ENCODE results near the gene DIS3L2.
"Not testable (repeated sequence)": the region's sequence is repeated elsewhere in the genome, so short reads cannot be mapped to it uniquely, and the experiment has no call there.

Gene DIS3L2

DNA sequence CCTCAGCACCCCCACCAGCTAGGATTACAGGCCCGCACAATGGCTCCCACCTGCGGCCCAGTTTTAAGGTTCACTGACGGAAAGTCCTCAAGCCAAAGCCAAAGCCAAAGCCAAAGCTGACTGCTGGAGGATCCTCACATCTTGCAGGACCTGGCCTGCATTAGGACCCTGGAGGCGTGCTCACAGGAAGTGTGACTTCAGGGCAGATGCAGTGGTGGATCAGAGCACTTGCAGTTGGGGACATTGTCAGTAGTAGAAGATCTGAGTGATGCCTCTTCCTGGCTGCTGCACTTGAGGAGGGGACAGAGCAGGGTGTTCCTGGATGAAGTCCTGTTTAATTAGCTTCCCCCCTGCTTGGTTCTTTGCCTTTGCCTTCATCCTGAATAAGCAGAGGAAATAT is 348.1 kb downstream of the DIS3L2 start:
- Histone ChIP-seq H3K36me3 (ENCODE audit: insufficient read depth, low read length) (no peaks in the 10 kb centered on the region), H3K9ac (ENCODE audit: insufficient read length) (no peak overlapping the region), H3K9me3 (ENCODE audit: low read depth, low read length) (no peaks in the 10 kb centered on the region), H3K4me3 (no peak overlapping the region), H3K27ac (no peak overlapping the region)
- no peak for DNase-seq (ENCODE audit: low read depth, low spot score)
- no peak for TF ChIP-seq EZH2 (IDR thresholded peaks at IDR 0.05)
- no peak for TF ChIP-seq POLR2AphosphoS5 (IDR thresholded peaks at IDR 0.05; ENCODE audit: borderline replicate concordance, low read depth, low read length)
- TF ChIP-seq FOXP2 (optimal IDR thresholded peaks at IDR 0.05; ENCODE audit: control extremely low read depth, extremely low read length, insufficient read depth): no peak

DNA sequence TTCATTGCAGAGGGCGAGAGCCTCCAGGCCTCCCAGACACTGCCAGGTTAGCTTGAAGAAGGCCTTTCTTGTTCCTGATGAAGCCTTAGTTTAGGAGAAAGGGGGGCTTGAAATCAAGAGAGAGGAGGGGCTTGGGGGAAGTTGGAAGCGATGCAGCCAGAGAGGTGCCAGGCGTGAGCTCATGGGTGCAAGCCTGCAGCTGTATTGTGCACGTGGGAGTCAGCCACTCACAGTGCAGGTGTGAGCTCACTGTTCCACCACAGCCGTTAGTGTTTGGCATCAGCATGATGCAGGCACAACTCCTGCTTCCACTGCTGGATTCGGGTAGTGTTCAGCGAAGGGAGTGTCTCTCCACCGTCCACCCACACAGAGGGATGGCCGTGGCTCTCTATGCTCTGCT is 348.6 kb downstream of the DIS3L2 start:
- Histone ChIP-seq H3K27ac (no peak overlapping the region), H3K4me3 (no peak overlapping the region)

DNA sequence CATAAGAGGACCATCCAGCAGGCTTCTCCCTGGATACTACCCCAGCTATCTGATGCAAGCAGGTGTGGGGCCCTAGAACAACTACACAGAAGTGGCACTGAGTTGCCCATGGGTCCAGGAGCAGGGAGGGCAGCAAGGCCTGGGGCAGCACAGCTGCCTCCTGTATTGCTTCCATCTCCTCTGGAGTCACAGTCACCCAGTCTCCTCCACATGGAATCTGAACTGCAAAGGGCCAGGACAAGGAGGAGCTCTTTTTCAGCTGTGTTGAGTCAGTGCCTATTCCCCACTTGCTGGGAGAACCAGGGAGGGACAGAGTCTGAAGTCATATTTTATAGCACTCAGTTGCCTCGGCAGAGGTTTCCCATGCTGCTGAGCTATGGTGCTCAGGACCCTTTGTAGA is 349.2 kb downstream of the DIS3L2 start:
- no peak for TF ChIP-seq EZH2 (IDR thresholded peaks at IDR 0.05)
- no peak for TF ChIP-seq POLR2AphosphoS5 (IDR thresholded peaks at IDR 0.05; ENCODE audit: borderline replicate concordance, low read depth, low read length)
- no peak for TF ChIP-seq FOXP2 (optimal IDR thresholded peaks at IDR 0.05; ENCODE audit: control extremely low read depth, extremely low read length, insufficient read depth)
- Histone ChIP-seq H3K9me3 (ENCODE audit: low read depth, low read length) (no peaks in the 10 kb centered on the region), H3K9ac (ENCODE audit: insufficient read length) (no peak overlapping the region), H3K4me3 (no peak overlapping the region), H3K27ac (no peak overlapping the region), H3K36me3 (ENCODE audit: insufficient read depth, low read length) (no peaks in the 10 kb centered on the region)
- DNase-seq (ENCODE audit: low read depth, low spot score): no peak

More for the DNA sequence above, 348.6 kb downstream of the DIS3L2 start:
- H3K36me3 ChIP-seq (ENCODE audit: insufficient read depth, low read length): no peaks in the 10 kb centered on the region
- no peak for TF ChIP-seq POLR2AphosphoS5 (IDR thresholded peaks at IDR 0.05; ENCODE audit: borderline replicate concordance, low read depth, low read length)
- no peak for TF ChIP-seq EZH2 (IDR thresholded peaks at IDR 0.05)
- TF ChIP-seq FOXP2 (optimal IDR thresholded peaks at IDR 0.05; ENCODE audit: control extremely low read depth, extremely low read length, insufficient read depth): no peak
- H3K9me3 ChIP-seq (ENCODE audit: low read depth, low read length): no peaks in the 10 kb centered on the region
- H3K9ac ChIP-seq (ENCODE audit: insufficient read length): no peak overlapping the region
- DNase-seq (ENCODE audit: low read depth, low spot score): no peak

DNA sequence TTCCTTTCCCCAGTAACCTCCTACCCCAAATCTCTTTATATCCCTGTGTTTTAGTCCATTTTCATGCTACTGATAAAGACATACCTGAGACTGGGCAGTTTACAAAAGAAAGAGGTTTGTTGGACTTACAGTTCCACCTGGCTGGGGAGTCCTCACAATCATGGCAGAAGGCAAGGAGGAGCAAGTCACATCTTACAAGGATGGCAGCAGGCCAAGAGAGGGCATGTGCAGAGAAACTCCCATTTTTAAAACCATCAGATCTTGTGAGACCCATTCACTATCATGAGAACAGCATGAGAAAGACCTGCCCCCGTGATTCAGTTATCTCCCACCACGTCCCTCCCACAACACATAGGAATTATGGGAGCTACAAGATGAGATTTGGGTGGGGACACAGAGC is 352.1 kb downstream of the DIS3L2 start:
- not testable (repeated sequence) for H3K9me3 ChIP-seq (ENCODE audit: low read depth, low read length); H3K4me3 ChIP-seq; H3K36me3 ChIP-seq (ENCODE audit: insufficient read depth, low read length); H3K9ac ChIP-seq (ENCODE audit: insufficient read length); H3K27ac ChIP-seq; DNase-seq (ENCODE audit: low read depth, low spot score)

DNA sequence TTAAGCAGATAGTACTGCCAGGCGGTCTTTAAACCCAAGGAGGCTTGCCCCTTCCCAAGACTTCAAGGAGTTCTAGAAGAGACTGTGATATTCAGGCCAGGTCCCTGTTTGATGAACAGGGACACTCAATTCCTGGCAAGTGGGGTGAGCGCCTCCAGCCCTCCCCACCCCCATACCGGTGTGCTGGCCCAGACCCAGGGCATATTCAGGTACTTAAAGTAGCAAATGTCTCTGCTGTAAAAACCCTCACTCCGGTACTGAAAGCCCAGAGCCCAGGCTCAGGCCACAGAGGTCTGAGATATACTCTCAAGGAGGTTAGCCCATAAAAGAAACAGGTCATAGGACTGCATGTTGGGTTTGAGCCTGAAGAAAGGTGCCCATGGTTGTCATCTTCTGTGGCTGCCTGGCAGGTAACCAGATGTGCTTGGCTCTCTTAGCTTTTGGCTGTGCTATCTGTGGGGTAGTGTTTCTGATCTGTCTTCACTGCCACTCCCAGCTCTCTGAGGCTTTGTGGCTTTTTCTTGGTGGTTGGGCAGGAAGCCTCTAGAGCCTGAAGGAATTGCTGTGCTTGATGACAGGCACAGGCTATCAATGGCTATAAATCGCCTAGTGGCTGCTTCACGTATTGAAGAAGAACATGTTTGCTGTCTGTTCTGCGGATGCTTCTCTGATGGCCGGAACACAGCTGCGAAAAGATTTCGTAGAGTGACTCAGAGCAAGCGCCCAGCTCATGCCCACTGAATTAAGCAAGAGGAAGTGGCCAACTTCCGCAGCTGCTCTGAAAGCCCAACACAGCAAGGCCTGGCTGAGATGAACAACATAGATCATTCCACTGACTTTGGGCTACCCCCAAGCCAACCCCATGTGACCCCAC is 353.8 kb downstream of the DIS3L2 start:
- Histone ChIP-seq H3K36me3 (ENCODE audit: insufficient read depth, low read length) (no peaks in the 10 kb centered on the region), H3K4me3 (no peak overlapping the region), H3K27ac (no peak overlapping the region), H3K9ac (ENCODE audit: insufficient read length) (no peak overlapping the region), H3K9me3 (ENCODE audit: low read depth, low read length) (no peaks in the 10 kb centered on the region)
- no peak for TF ChIP-seq POLR2AphosphoS5 (IDR thresholded peaks at IDR 0.05; ENCODE audit: borderline replicate concordance, low read depth, low read length)
- no peak for TF ChIP-seq FOXP2 (optimal IDR thresholded peaks at IDR 0.05; ENCODE audit: control extremely low read depth, extremely low read length, insufficient read depth)
- no peak for TF ChIP-seq EZH2 (IDR thresholded peaks at IDR 0.05)
- no peak for DNase-seq (ENCODE audit: low read depth, low spot score)

DNA sequence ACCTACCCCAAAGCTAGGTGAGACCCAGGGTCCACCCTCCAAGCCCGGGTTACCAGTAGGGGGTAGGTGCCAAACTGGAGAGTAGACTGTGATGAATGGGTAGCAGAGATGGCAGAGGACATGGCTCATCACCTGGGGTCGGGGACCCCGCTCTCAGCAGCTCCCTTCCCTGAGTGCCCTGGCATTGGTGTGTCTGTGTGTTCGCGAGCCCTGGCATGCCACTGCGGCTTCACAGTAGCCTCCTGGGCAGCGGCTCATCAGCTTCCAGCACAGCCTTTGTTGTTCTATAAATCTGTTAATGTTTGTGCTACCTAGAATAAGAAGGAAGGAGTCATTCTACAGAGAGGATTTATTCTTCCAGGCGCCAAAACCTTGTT is 354.4 kb downstream of the DIS3L2 start:
- DNase-seq (ENCODE audit: low read depth, low spot score): no peak
- no peak overlapping the region for H3K4me3 ChIP-seq
- H3K36me3 ChIP-seq (ENCODE audit: insufficient read depth, low read length): no peaks in the 10 kb centered on the region
- H3K27ac ChIP-seq: no peak overlapping the region
- H3K9ac ChIP-seq (ENCODE audit: insufficient read length): no peak overlapping the region
- no peaks in the 10 kb centered on the region for H3K9me3 ChIP-seq (ENCODE audit: low read depth, low read length)
- no peak for TF ChIP-seq FOXP2 (optimal IDR thresholded peaks at IDR 0.05; ENCODE audit: control extremely low read depth, extremely low read length, insufficient read depth)
- no peak for TF ChIP-seq EZH2 (IDR thresholded peaks at IDR 0.05)
- no peak for TF ChIP-seq POLR2AphosphoS5 (IDR thresholded peaks at IDR 0.05; ENCODE audit: borderline replicate concordance, low read depth, low read length)

DNA sequence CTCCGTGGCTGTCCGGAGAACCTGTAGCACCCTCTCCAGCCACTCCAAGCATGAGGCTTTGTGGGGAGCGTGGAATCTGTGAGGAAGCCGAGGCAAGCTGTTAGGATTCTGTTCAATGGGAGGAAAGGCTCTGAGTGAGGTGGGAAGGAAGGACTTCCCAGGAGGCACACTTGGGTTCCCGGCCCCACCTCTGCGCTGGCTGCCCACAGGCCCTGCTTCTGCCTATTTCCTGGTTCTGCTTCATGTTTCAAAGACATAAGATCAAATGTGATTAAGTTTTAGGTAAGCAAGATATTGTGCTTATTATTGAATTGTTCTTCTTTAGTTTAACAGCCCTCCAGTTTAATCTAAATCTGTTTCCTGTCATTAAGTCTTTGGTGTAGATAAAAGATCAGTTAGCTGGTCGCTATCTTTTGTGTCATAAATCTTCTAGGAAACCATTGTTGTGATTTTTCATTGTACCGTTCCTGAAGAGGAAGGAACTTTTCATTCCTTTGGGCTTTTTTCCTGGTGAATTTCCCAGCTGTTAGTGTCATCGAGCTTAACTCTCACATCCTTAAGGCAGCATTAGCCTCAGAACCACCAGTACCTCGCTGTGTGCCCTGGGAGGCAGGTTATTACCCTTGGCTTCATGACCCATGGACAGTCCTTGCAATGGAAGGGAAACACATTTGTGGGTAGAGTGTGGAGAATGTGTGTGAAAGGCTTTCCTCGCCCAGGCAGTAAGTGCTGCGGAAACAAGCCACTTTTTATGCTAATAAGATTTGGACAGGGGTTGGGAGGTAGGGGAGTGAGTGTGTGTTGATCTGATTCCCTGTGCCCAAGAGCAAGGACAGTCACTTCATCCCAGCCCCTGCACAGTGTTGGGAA is 355.2 kb downstream of the DIS3L2 start:
- no peak overlapping the region for H3K4me3 ChIP-seq
- TF ChIP-seq FOXP2 (optimal IDR thresholded peaks at IDR 0.05; ENCODE audit: control extremely low read depth, extremely low read length, insufficient read depth) (no peak), EZH2 (IDR thresholded peaks at IDR 0.05) (no peak), POLR2AphosphoS5 (IDR thresholded peaks at IDR 0.05; ENCODE audit: borderline replicate concordance, low read depth, low read length) (no peak)
- H3K9me3 ChIP-seq (ENCODE audit: low read depth, low read length): no peaks in the 10 kb centered on the region
- H3K9ac ChIP-seq (ENCODE audit: insufficient read length): no peak overlapping the region
- H3K36me3 ChIP-seq (ENCODE audit: insufficient read depth, low read length): no peaks in the 10 kb centered on the region
- H3K27ac ChIP-seq: no peak overlapping the region
- DNase-seq (ENCODE audit: low read depth, low spot score): no peak

DNA sequence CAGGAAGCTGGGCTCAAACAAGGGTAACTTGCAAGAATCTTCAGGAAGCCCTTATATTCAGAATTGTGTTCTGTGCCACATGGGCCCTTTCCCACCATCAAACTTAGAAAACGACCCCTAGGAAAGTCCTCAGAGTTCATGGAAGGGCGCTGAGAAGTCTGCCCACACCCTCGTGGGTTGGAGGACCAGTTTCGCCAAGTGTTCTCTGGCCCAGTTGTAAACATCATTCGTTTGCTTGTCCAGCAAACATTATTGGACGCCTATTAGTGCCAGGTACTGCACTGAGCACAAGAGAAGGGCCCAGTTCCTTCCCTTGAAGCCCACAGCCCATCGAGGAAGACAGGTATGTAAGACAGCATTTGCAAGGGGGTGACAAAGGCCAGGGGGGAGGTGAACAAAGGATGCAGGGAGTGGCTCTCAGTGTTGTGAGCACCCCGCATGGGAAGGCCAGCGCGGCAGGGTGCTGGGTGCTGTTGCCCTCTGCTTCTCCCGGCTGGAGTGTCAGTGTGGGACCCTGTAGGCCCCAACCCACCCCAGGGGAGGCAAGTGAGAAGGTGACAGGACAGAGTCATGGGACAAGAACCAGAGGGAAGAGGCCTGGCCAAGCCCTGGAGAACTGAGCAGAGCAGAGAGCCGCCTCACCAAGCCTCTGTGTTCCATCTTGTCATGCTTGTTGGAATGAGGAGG is 356.8 kb downstream of the DIS3L2 start:
- no peak overlapping the region for H3K9ac ChIP-seq (ENCODE audit: insufficient read length)
- H3K4me3 ChIP-seq: no peak overlapping the region
- TF ChIP-seq EZH2 (IDR thresholded peaks at IDR 0.05) (no peak), POLR2AphosphoS5 (IDR thresholded peaks at IDR 0.05; ENCODE audit: borderline replicate concordance, low read depth, low read length) (no peak), FOXP2 (optimal IDR thresholded peaks at IDR 0.05; ENCODE audit: control extremely low read depth, extremely low read length, insufficient read depth) (no peak)
- no peaks in the 10 kb centered on the region for H3K9me3 ChIP-seq (ENCODE audit: low read depth, low read length)
- no peak for DNase-seq (ENCODE audit: low read depth, low spot score)
- H3K27ac ChIP-seq: no peak overlapping the region
- H3K36me3 ChIP-seq (ENCODE audit: insufficient read depth, low read length): no peaks in the 10 kb centered on the region
